Fibroblast of skin of scalp (primary cell): ENCODE measurements around the gene DIP2C.
"Not testable (repeated sequence)": the region's sequence is repeated elsewhere in the genome, so short reads cannot be mapped to it uniquely, and the experiment has no call there.

Source experiments
- DNase-seq: peaks from one replicate; pipeline ENCODE4 v3.0.0-alpha.2; 2013

Gene DIP2C

DNA sequence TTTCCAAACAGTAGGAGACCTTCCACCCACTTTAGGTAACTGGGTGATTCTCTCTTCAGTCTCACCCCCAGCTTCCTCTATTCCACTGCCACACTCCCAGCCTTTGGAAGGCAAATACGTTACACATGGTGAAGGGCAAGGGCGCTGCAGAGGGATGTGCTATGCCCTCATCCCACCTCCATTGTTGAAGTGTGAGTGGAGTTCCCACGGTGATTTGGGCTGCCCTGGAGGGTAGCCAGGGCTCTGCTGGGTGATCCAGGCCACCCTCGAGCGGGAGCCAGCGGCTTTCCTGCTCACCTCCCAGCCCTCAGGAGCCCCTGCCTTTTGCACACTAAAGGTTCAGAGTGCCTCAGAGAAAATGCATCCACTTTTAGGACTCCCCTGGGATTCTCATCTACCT lies 373.1 kb downstream of the DIP2C start:
- DNase-seq = no peak

DNA sequence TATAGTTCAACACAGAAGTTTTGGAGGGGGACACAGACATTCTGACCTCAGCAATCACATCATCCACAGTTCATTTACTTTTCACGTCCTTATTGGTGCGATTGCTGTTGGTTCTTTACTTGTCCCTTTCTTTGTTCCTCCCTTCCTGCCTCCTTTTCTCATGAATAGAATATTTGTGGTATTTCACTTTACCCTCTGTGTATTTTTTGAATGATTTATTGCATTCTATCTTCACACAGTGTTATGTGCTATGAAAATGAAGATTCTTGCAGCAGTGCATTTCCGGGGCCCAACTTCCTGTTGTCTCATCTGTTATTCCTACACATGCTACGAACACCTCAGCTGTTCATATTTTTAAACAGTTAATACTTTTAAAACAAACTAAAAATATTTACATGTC lies 374.6 kb downstream of the DIP2C start:
- DNase-seq = peak; percentile 56

DNA sequence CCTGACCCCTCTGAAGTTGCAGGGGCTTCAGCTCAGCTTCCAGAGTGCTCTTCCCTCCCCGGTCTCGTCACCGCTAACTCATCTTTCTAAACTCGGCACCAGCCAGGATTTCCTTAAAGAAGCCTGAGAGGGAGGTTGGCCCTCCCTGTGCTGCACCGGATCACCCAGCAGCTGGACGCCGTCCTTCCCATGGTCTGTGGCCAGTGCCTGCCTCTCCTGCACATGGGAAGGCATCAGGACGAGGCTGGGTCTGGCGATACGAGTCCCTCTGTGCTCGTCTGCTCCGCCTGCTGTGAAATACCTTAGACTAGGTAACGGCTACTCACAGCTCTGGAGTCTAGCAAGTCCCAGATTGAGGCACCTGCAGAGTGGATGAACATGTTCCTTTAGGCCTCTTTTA lies 375.1 kb downstream of the DIP2C start:
- no peak for DNase-seq

DNA sequence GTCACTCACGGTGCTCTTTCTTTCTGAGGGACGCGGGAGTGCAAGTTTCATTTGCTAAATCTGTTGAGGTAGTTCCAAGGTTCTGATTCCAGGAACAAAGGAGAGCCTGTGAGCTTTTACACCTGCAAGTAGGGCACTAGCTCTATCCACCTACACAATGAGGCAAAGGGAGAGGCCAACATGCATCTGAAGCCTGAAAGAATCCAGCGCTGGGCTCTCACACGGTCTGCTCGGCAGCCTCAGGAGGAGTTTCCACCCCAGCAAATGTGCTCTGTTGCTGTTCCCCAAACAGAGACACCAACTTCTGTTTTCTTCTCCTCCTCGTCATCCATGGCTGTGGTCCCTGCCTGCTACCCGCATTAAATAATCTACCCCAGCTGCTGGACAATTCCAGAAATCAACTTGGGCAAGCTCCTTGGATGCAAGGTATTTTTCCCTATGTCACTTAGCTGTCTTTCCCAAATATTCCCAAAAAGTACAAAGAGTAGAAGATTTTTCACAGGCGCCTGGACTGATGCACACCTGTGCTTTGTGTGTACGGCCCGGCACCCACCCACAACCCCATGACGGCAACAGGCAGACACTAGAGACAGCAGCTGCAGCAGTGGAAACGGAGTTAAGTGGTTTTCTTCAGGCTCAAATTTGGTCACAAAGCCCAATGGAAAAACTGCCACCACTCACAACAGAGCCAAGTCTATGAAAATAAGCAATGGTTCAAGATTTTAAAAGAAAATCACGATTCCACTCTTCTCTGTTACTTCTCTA lies 377.4 kb downstream of the DIP2C start:
- DNase-seq = no peak

DNA sequence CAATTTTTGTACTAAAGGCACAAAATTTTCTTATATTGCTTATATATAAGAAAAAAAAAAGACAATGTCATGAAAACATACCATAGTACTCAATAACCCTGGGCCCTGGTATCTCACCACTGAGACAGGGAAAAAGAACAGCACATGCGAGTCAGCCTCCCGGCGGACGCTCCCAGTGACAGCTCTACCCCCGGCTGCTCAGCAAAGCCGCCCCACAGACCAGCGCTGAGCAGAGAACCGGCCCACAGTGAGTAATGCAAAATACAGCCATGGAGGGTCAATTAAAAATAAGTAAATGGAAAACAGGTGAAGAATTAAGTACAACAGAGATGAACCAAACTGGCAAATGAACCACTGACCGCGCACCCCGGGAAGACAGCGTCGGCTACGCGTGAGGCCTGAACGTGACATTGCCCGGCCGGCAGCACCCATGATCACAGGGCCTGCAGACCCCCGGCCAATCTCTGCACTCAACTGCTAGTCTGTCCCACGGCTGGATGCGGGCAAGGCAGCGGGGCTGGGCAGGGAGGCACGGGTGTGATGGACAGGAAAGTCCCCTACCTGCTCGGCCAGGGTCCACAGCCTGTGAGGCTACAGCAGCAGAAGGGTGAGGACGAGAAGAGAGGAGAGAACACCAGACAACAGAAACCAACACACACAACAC lies 378.4 kb downstream of the DIP2C start:
- peak; percentile 68 for DNase-seq

DNA sequence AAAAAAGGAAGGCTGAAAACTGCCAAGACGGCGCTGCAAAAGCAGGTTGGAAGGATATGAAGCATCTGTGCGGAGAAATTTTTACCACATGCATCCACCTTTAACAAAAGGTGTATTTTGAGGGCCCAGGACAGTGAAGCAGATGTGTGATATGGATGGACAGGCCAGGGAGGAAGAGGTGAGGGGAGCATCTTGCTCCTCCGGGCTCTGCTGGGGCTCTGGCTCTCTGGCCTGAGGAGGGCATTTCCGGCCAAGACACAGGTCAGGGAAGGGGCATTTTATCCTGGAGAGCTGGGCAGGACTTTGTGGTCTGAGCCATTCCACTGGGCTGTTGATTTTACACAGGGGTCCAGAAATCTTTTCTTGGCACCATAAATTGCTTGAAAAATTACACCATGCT lies 379.1 kb downstream of the DIP2C start:
- no peak for DNase-seq

DNA sequence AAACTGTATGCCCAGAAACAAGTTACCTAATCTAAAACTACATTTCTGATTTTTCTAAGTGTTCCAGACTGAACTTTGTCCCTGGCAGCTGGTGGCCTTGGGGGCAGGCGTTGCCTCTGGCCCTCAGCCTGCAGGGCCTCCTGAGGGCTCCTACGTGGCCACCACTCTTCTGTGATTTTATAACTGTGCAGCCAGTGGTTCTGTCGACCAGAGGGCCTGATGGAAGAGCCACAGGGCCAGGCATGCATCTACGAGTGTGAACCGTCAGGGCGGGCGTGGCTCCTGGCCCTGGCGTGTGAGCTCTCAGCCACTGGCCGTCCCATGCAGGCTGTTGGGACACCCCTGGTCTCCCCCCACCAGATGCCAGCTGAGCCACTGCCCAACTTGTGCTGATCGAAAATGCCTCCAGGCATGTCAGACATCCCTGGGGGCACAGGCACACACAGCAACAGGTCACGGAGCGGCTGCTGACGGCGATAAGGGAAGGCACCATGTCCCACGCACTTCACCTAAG lies 380.8 kb downstream of the DIP2C start:
- no peak for DNase-seq

DNA sequence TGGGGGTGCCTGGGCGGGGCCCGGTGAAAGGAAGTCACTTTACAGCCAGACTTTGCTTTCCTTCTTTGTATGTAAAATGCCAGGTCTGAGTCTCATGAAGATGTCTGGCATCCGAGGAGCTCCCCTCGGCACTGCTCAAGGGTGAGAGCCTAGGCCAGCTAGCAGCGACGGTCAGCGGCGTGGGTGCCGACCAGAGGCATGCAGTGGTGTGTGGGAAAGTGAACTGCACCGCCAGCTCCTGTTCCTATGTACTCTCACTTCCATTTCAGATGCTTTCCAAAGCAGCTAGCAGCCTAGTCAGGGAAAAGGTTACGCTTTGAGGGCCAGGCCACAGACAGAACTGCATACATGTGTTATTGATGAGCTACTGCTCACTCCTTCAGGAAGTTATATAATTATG lies 381.4 kb downstream of the DIP2C start:
- DNase-seq = no peak

DNA sequence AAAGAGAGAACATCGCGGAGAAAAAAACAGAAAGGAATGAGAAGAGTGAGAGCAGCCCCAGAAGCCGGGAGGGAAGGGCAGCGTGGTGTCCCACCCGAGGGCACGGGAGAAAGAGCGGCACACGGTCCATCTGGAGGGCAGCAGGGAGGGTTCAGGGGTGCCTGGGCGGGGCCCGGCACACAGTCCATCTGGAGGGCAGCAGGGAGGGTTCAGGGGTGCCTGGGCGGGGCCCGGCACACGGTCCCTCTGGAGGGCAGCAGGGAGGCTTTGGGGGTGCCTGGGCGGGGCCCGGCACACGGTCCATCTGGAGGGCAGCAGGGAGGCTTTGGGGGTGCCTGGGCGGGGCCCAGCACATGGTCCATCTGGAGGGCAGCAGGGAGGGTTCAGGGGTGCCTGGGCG lies 381.8 kb downstream of the DIP2C start:
- no peak for DNase-seq

DNA sequence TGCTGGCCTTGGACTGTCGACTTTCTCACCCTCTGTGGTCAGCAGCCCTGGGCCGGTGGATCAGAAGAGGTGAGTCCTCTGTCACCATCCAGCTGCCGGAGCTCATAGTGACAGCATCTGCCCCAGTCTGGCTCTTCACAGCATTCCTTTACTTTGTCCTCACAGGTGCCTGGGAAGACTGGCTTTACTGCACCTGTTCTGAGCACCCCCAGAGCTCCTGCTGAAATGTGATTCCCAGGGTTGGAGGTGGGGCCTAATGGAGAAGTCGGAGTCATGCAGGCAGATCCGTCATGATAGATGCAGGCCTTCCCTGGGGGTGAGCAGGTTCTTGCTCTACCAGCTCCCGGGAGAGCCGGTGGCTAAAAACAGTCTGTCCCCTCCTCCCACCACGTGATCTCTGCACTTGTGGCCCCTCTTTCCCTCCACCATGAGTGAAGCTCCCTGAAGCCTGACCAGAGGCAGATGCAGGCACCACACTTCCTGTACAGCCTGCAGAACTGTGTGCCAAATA lies 382.7 kb downstream of the DIP2C start:
- no peak for DNase-seq

DNA sequence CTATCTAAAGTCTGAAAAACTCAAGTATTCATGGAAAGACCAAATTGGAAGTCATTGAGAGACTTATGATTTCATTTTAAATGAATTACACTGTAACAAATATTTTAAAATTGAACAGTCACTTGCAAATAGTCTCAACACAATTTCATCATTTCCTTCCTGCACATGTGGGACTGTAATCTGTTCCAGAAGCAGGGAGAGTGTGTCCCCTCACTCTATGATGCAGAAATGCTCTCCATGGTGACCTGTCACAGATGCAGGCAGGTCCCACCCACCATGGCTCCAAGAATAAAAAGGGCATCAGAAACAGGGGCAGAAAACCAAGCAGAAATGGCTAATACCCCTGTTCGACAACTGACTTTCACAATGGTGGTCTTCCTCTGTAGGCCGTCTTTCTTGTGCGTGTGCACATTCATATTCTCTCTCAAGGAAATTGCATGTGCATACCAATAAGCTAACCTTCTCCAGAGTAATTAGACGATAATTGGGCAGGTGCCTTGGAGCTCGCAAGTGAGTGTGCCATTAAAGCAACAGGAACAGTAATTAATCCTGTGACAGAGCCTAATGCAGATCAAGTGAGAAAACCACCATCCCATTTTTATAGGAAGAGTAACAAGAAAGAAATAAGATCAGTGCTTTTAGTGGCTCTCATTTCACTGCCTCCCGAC lies 383.3 kb downstream of the DIP2C start:
- DNase-seq = peak; percentile 54

DNA sequence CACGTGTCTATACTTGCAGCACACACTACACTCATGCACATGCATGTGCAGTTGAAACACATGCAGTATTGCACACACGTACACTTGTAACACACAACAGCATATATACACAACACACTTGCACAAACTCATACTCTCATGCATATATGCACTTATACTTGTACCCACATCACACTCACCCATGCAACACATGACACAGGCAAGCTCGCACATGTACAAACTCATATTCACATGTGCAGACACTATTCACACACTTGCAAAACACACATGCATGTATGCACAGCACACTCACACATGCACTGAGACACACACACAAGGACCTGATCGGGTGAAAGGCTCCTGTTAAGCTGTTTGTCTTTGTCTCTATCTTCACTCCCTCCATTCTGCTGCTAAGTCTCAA lies 384.4 kb downstream of the DIP2C start:
- no peak for DNase-seq

DNA sequence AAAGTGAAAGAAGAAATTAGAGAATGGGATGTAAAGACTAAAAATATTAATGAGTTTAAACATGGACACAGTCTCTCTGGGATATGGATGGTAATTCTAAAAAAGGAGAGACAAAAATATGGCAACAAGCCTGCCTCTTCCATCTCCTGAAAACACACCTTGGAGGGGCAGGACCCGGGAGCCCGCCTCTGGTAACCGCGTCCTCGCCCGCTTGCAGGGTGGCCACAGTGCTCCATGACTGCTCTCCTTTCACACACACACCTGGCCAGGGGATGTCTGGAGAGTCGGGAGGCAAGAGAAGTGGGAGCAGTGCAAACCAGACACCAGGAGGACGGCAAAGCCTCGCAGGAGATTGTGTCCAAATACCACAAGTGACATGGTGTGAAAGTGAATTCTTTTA lies 387.9 kb downstream of the DIP2C start:
- no peak for DNase-seq

DNA sequence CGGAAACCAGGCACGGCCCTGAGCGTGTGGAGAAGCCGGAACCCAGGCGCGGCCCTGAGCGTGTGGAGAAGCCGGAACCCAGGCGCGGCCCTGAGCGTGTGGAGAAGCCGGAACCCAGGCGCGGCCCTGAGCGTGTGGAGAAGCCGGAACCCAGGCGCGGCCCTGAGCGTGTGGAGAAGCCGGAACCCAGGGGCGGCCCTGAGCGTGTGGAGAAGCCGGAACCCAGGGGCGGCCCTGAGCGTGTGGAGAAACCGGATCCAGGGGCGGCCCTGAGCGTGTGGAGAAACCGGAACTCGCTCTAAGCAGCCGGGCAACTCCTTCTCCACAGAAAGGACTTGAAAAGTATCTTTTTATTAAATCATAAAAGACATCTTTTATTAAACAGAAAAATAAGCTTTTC lies 388.9 kb downstream of the DIP2C start:
- DNase-seq = not testable (repeated sequence)

DNA sequence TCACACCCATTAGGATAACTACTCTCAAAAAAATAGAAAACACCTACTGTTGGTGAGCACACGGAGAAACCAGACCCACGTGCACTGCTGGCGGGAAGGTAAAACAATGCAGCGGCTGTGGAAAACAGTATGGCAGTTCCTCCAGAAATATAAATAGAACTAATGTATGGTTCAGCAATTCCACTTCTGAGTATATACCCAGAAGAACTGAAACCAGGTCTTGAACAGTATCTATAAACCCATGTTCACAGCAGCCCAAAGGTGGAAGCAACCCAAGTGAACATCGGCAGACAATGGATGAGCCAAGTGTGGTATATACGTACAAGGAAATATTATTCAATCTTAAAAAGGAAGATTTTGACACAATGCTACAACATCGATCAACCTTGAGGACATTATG lies 389.5 kb downstream of the DIP2C start:
- DNase-seq = no peak

DNA sequence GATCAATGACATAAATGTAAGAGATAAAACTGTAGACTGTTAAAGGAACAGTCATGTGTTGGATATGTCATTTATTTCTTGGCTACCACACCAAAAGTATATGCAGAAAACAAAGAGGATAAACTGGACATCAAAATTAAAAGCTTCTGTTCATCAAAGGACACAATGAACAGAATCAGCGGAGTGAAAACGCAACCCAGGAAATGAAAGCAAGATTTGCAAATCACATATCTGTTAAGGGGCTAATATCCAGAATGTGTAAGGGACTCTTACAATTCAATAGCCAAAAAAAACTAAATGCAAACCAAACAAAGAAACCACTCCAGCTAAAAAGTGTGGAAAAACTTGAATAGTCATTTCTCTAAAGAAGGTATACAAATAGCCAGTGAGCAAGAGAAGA lies 390.0 kb downstream of the DIP2C start:
- no peak for DNase-seq

DNA sequence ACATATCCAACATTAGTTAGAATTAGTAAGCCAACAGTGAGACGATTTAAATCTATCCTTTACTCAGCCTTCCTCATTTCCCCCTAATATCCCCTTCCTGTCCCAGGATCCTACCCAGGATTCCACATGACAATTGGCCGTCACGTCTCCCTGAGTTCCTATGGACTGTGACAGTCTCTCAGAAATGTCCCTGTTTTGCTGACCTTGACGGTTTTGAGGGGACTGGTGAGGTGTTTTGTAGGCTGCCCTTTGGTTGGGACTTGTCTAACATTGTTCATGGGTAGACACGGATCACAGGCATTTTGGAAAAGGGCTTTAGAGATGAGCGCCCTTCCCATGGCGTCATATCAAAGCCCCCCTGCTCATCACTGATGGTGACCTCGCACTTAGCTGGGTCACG lies 391.4 kb downstream of the DIP2C start:
- DNase-seq = no peak

DNA sequence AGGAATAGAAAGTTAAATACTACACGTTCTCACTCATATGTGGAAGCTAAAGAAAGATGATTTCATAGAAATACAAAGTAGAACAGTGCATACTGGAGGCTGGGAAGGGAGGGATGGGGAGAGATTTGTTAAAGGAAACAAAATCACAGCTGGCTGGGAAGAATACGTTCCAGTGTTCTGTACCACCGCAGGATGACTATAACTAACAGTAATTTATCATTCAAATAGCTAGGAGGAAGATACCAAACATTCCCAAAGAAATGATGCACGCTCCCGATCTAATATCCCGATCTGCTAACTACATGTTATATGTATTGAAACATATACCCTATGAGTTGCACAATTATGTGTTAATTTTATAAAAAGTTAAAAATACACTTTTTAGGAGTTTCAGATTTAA lies 391.9 kb downstream of the DIP2C start:
- peak; percentile 62 for DNase-seq

DNA sequence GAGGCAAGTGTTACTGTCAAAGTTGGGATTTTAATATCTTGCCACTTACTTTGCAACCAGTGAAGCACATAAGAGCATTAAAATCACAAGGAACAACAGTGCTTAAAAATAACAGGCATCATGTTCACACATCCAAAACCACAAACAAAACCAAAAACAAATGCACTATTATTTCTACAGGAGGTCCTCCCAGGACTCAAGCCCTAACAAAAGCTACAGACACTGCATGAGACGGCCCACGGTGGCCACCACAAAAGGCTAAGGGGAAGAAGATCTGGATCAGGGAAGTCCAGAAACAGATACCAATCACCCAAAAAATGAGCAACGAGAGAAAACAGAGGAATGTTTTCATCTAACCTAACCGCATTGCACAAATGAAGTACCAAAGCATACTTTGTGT lies 395.8 kb downstream of the DIP2C start:
- DNase-seq = no peak

DNA sequence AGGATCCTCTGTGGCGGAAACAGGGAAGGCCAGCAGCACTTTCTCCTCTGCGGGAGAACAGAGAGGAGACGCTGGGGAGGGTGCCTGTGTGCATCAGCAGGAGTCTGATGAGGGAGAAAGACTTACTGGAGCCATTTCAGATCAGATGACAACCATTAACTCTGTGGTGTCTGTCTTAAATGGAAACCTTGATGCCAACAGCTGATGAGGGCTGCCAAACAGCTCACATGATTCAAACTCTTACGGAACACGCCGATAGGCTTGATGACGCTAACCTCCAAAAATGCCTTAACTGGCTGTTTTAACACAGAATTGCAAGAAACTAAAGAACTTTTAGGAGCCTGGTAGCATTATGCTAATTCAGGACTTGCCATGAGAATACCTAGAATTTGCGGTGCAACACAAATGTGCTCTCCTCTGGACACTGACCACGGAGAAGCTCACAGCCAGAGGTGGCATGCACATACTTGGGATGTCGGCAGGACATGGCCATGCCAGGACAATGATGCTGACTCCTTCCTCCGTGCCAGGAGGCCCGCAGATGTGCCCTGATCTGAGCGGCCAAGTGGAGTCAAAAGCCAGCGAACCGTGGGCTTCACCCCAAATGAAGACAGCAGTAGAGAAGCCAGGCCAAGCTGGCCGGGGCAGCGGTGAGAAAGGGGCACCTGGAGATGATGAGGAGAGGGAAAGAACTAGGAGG lies 399.3 kb downstream of the DIP2C start:
- DNase-seq = peak; percentile 11

DNA sequence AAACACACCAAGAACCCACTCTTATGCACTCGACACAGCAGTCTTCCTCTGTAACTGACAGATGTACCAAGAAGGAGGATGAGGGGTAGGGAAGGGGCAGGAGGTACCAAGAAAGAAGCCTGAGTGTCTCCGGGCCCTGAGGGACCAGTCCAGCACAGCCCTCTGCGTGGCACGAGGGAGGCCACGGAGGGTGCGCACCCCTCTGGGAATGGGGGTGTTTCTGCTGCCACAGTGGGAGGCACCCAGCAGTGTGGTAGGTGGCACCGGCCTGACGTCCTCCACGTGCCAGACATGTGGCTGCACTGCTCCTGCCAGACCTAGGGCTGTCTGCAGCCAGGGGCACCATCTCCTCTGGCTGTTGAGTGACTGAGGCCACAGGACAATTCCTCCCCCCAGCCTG lies 399.9 kb downstream of the DIP2C start:
- no peak for DNase-seq

DNA sequence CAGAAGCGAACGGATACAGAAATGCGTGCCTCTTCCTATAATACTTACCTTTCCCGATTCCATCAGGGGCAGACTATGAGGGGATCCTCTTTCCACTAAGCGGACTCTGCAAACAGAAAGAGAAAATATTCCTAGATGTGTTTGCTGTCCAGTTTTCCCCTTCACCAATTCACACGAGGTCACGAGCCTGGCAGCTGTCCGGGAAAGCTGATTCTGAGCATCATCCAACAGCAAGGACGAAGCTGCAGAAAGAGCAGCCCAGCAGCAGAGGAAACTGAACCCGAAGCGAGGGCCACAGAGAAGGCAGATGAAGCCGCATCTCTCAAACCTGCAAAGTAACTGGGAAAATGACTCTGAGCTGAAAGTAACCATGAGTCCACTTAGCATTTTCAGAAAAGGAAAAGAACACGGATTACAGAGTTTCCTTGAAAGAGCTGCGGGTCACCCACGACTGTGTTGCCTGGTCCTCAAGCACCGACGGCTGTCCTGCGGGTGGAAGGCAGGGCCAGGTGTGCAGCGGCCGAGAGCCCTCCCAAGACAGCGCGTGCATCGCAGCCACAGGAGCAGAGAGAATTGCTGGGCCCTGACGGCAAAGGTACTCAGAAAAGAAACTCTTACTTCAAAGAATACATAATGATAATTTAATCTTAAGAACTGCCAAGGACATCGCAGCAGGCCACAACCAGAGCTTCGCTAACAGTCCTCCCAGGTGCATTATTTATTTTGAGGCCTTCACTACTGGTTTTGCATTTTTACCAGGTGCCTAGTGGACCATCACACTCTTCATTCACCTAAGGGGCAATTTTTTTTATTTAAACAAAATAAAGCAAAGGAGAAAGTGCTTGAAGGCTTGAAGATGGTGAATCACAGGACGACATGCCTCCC lies 400.9 kb downstream of the DIP2C start:
- DNase-seq = no peak
